Trophoblast cell (in vitro differentiated cells and primary cell): ENCODE results near the gene ALG1.
"Not testable (repeated sequence)": the region's sequence is repeated elsewhere in the genome, so short reads cannot be mapped to it uniquely, and the experiment has no call there.

Experiments
- DNase-seq, 2 donors: peaks; one replicate each; pipeline ENCODE4 v3.0.0-alpha.2; 2016
- H2AFZ ChIP-seq: 2 replicates; pipeline ENCODE4 v1.6.1; 2013; ENCODE audit warnings: low read length, moderate library complexity, mild to moderate bottlenecking; ENCODE audit not compliant: insufficient read depth, poor library complexity
- H2AK5ac ChIP-seq: 2 replicates; pipeline ENCODE4 v1.6.1; 2013; ENCODE audit warnings: mild to moderate bottlenecking, low read length
- H2BK120ac ChIP-seq: 2 replicates; pipeline ENCODE4 v1.6.1; 2013; ENCODE audit warnings: low read length, mild to moderate bottlenecking, moderate library complexity; ENCODE audit not compliant: insufficient read depth, poor library complexity
- H2BK12ac ChIP-seq: 2 replicates; pipeline ENCODE4 v1.6.1; 2013; ENCODE audit warnings: mild to moderate bottlenecking, low read length, moderate library complexity
- H2BK5ac ChIP-seq: 2 replicates; pipeline ENCODE4 v1.6.1; 2013; ENCODE audit warnings: low read length, low read depth, moderate library complexity, mild to moderate bottlenecking; ENCODE audit not compliant: poor library complexity
- H3K14ac ChIP-seq: 2 replicates; pipeline ENCODE4 v1.6.1; 2013; ENCODE audit warnings: mild to moderate bottlenecking, low read length
- H3K18ac ChIP-seq: 2 replicates; pipeline ENCODE4 v1.6.1; 2013; ENCODE audit warnings: mild to moderate bottlenecking, low read length
- H3K23ac ChIP-seq: 2 replicates; pipeline ENCODE4 v1.6.1; 2013; ENCODE audit warnings: low read length
- H3K27ac ChIP-seq: 2 replicates; pipeline ENCODE4 v1.5.1; 2013; ENCODE audit warnings: low read depth, mild to moderate bottlenecking, inconsistent platforms, low read length, moderate library complexity
- H3K27me3 ChIP-seq: 2 replicates; pipeline ENCODE4 v1.6.1; 2013; ENCODE audit warnings: inconsistent platforms, mild to moderate bottlenecking, low read length, moderate library complexity; ENCODE audit not compliant: insufficient read depth
- H3K36me3 ChIP-seq, 2 experiments: 1 replicate in 1 of 2; 2 replicates in 1 of 2; pipeline ENCODE4 v1.6.1; 2013; ENCODE audit warnings: low read length in 2 of 2, mild to moderate bottlenecking in 2 of 2, moderate library complexity in 1 of 2; ENCODE audit not compliant: insufficient read depth in 2 of 2, control insufficient read depth in 1 of 2
- H3K4ac ChIP-seq: 2 replicates; pipeline ENCODE4 v1.6.1; 2013; ENCODE audit warnings: low read depth, mild to moderate bottlenecking, low read length, moderate library complexity
- H3K4me1 ChIP-seq, 2 experiments: 1 replicate in 1 of 2; 2 replicates in 1 of 2; pipeline ENCODE4 v1.6.1; 2013; ENCODE audit warnings: low read length in 2 of 2, mild to moderate bottlenecking in 2 of 2, moderate library complexity in 1 of 2; ENCODE audit not compliant: insufficient read depth in 2 of 2, control insufficient read depth in 1 of 2
- H3K4me2 ChIP-seq: 2 replicates; pipeline ENCODE4 v1.6.1; 2013; ENCODE audit warnings: inconsistent platforms, mild to moderate bottlenecking, low read length, moderate library complexity
- H3K4me3 ChIP-seq: 2 replicates; pipeline ENCODE4 v1.5.1; 2013; ENCODE audit warnings: mild to moderate bottlenecking, low read depth, low read length, inconsistent platforms
- H3K79me1 ChIP-seq: one replicate; pipeline ENCODE4 v1.6.1; 2013; ENCODE audit warnings: low read length
- H3K79me2 ChIP-seq: 2 replicates; pipeline ENCODE4 v1.6.1; 2013; ENCODE audit warnings: low read length, mild to moderate bottlenecking; ENCODE audit not compliant: control insufficient read depth, insufficient read depth, poor library complexity
- H3K9ac ChIP-seq: 2 replicates; pipeline ENCODE4 v1.6.1; 2013; ENCODE audit warnings: mild to moderate bottlenecking, low read length
- H3K9me3 ChIP-seq: 2 replicates; pipeline ENCODE4 v1.6.1; 2013; ENCODE audit warnings: low read depth, mild to moderate bottlenecking, control low read depth, inconsistent platforms, low read length; ENCODE audit not compliant: insufficient read depth
- H4K12ac ChIP-seq: 2 replicates; pipeline ENCODE4 v1.6.1; 2013; ENCODE audit warnings: low read depth, mild to moderate bottlenecking, low read length, moderate library complexity
- H4K8ac ChIP-seq: 2 replicates; pipeline ENCODE4 v1.6.1; 2013; ENCODE audit warnings: low read depth, mild to moderate bottlenecking, low read length, moderate library complexity
- H4K91ac ChIP-seq: one replicate; pipeline ENCODE4 v1.6.1; 2013; ENCODE audit warnings: low read depth, mild to moderate bottlenecking, low read length, moderate library complexity
- WGBS: extraction: QIAGEN DNeasy Blood & Tissue Kit; methylation state at CpG from one replicate; pipeline ENCODE4 v1.1.7; 2013; ENCODE audit warnings: missing lambda C conversion rate; ENCODE audit not compliant: insufficient read length, insufficient coverage; ENCODE audit errors: extremely low coverage; 5-methylcytosine and 5-hydroxymethylcytosine counted together

Gene ALG1

GRCh38 chr16:5075637-5076036 lies 4.0 kb downstream of the ALG1 start:
- H3K4me3 ChIP-seq = no peak overlapping the region
- H3K14ac ChIP-seq = no peak overlapping the region
- H2AFZ ChIP-seq = no peak overlapping the region
- no peak overlapping the region for H4K12ac ChIP-seq
- H3K36me3 ChIP-seq = peaks cover 29 to 35% of the 10 kb centered on the region in 2 experiments
- no peak overlapping the region for H4K8ac ChIP-seq
- no peak overlapping the region for H3K27ac ChIP-seq
- peaks cover 2% of the 10 kb centered on the region for H3K79me1 ChIP-seq
- H3K79me2 ChIP-seq = peaks cover 2% of the 10 kb centered on the region
- no CpG with 5 or more reads among the region's 5 CpGs for WGBS
- H2AK5ac ChIP-seq = no peak overlapping the region
- H3K23ac ChIP-seq = no peak overlapping the region
- no peak for DNase-seq
- no peak overlapping the region for H2BK120ac ChIP-seq
- H3K4me2 ChIP-seq = no peak overlapping the region
- H2BK12ac ChIP-seq = no peak overlapping the region
- H3K9ac ChIP-seq = no peak overlapping the region
- no peak overlapping the region for H3K18ac ChIP-seq
- H2BK5ac ChIP-seq = no peak overlapping the region
- no peaks in the 10 kb centered on the region for H3K27me3 ChIP-seq
- no peak overlapping the region for H4K91ac ChIP-seq
- no peak overlapping the region for H3K4ac ChIP-seq
- H3K4me1 ChIP-seq = peaks cover 4 to 6% of the 10 kb centered on the region in 2 experiments
- H3K9me3 ChIP-seq = no peaks in the 10 kb centered on the region

DNA sequence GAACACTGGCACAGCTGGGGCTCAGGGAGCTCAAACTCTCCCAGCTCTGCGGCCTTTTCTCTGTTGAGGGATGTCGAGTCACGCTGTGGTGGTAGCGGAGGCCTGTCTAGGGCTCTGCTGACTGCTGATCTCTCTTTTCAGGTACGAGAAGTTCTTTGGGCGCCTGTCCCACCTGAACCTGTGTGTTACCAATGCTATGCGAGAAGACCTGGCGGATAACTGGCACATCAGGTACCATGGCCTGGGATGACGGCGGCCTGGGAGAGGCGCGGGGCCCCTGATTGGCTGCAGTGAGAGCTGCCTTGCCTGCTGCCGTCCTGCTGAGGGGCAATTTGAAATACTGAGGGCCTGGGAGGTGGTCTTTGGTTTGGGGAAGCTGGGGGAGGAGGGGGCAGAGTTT lies 5.7 kb downstream of the ALG1 start:
- Histone ChIP-seq H3K27ac (no peak overlapping the region), H2BK120ac (no peak overlapping the region), H2BK12ac (no peak overlapping the region), H3K79me1 (no peaks in the 10 kb centered on the region), H3K4ac (no peak overlapping the region), H3K9ac (no peak overlapping the region), H4K12ac (no peak overlapping the region), H4K8ac (no peak overlapping the region), H3K4me1 (peaks cover 2 to 4% of the 10 kb centered on the region in 2 experiments), H4K91ac (no peak overlapping the region), H3K36me3 (peaks cover 34 to 37% of the 10 kb centered on the region in 2 experiments), H3K9me3 (no peaks in the 10 kb centered on the region), H3K14ac (no peak overlapping the region), H3K18ac (no peak overlapping the region), H3K27me3 (no peaks in the 10 kb centered on the region), H3K23ac (no peak overlapping the region), H2AFZ (no peak overlapping the region), H2BK5ac (no peak overlapping the region), H2AK5ac (no peak overlapping the region), H3K79me2 (no peaks in the 10 kb centered on the region), H3K4me2 (no peak overlapping the region), H3K4me3 (no peak overlapping the region)
- WGBS = no CpG with 5 or more reads among the region's 13 CpGs
- no peak for DNase-seq

- Histone ChIP-seq H3K79me1 (no peaks in the 10 kb centered on the region), H3K4me2 (no peak overlapping the region), H3K36me3 (peaks cover 34 to 44% of the 10 kb centered on the region in 2 experiments), H3K18ac (no peak overlapping the region), H4K8ac (no peak overlapping the region), H2BK120ac (no peak overlapping the region), H3K4me1 (no peaks in the 10 kb centered on the region), H3K9me3 (no peaks in the 10 kb centered on the region), H3K9ac (no peak overlapping the region), H3K4ac (no peak overlapping the region), H3K27ac (no peak overlapping the region), H2AK5ac (no peak overlapping the region), H3K4me3 (no peak overlapping the region), H2BK12ac (no peak overlapping the region), H2AFZ (no peak overlapping the region), H4K12ac (no peak overlapping the region), H3K23ac (no peak overlapping the region), H3K79me2 (no peaks in the 10 kb centered on the region), H2BK5ac (no peak overlapping the region), H4K91ac (no peak overlapping the region), H3K27me3 (no peaks in the 10 kb centered on the region), H3K14ac (no peak overlapping the region)
- no CpG with 5 or more reads among the region's 17 CpGs for WGBS
- DNase-seq = no peak
Measured at GRCh38 chr16:5078626-5079025, 7.0 kb downstream of the ALG1 start.

DNA sequence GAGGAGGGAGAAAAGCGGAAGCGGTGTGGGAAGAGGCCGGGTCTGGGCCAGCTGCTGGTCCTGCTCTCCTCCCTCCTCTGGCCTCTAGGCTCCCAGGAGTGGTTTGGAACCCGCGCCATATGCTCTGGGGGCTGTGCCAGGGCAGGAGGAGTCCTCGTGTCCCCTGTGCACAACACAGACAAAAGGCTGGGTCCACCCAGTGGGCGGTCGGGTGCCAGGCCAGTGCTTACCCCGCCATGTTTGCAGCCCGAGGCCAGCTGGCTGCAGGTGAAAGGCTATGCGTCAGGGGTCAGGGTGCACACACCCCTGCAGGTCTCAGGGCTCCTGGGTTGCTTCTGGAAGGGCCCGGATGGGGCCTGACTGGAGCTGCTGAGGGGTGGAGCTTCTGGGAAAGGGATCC lies 8.8 kb downstream of the ALG1 start:
- H3K27me3 ChIP-seq, H3K9ac ChIP-seq, H2AFZ ChIP-seq, H4K91ac ChIP-seq, H3K9me3 ChIP-seq, H3K4me2 ChIP-seq, H2BK120ac ChIP-seq, DNase-seq, H2BK5ac ChIP-seq, H4K12ac ChIP-seq, H3K14ac ChIP-seq, H3K4me1 ChIP-seq, H3K23ac ChIP-seq, H3K18ac ChIP-seq, H2BK12ac ChIP-seq, H3K27ac ChIP-seq, H4K8ac ChIP-seq, H3K4me3 ChIP-seq, H2AK5ac ChIP-seq, H3K79me1 ChIP-seq, H3K79me2 ChIP-seq, H3K4ac ChIP-seq: not testable (repeated sequence)
- peaks cover 36 to 46% of the 10 kb centered on the region in 2 experiments for H3K36me3 ChIP-seq
- no CpG with 5 or more reads among the region's 12 CpGs for WGBS
